ENCODE data around the gene TMEM92. TPM values are rescaled to one million over a fixed set of nuclear protein-coding genes. Genes with fewer than 3 reads are reported as not detected.

TMEM92 gene
- total RNA-seq, 1 experiment from 2014 or later: 6.9 TPM

DNA sequence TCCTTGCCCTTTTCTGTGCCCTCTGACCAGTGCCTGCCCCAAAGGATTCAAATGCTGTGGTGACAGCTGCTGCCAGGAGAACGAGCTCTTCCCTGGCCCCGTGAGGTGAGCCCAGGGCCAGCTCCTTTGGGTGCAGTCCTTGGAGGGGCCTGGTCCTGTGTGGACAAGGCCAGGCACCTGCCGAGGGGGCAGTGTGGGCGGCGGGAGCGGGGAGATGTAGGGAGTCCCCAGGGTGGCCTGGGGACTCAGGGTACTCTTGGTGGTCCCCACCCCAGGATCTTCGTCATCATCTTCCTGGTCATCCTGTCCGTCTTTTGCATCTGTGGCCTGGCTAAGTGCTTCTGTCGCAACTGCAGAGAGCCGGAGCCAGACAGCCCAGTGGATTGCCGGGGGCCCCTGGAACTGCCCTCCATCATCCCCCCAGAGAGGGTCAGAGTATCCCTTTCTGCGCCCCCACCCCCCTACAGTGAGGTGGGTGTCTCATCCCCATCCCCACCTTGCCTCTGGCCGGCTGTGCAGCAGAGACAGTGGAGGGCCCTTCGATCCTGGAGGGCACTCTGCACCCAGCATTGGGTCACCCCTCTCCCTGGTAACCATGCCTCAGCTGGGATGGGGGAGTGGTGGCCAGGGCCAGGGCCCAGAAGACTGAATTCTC lies 4.4 kb downstream of the TMEM92 start:
- H3K9ac ChIP-seq (ENCODE audit: low read length): no peak overlapping the region
- no peak overlapping the region for H3K4me3 ChIP-seq (ENCODE audit: low read length)
- no TSS peak for BruUV-seq (replicated peaks)
- H3K27ac ChIP-seq (ENCODE audit: low read length): no peak overlapping the region
- H3K79me2 ChIP-seq (ENCODE audit: low read length): peaks cover 8% of the 10 kb centered on the region; the same call in 1 of the 2 replicates
- H3K27me3 ChIP-seq (ENCODE audit: low read length): no peaks in the 10 kb centered on the region
- ChIA-PET CTCF (interaction anchor here (0.9 kb wide), 1 partner anchor 109 kb away, joined by 3 read pairs; no protein-coding TSS in a partner anchor), POLR2A (ENCODE audit: unreplicated experiment) (no interaction called here)
- H4K20me1 ChIP-seq (ENCODE audit: low read length): no peaks in the 10 kb centered on the region
- TF ChIP-seq EZH2 (IDR thresholded peaks at IDR 0.05; ENCODE audit: low read length, unreplicated experiment): no peak
- TF ChIP-seq, protein P1, sequence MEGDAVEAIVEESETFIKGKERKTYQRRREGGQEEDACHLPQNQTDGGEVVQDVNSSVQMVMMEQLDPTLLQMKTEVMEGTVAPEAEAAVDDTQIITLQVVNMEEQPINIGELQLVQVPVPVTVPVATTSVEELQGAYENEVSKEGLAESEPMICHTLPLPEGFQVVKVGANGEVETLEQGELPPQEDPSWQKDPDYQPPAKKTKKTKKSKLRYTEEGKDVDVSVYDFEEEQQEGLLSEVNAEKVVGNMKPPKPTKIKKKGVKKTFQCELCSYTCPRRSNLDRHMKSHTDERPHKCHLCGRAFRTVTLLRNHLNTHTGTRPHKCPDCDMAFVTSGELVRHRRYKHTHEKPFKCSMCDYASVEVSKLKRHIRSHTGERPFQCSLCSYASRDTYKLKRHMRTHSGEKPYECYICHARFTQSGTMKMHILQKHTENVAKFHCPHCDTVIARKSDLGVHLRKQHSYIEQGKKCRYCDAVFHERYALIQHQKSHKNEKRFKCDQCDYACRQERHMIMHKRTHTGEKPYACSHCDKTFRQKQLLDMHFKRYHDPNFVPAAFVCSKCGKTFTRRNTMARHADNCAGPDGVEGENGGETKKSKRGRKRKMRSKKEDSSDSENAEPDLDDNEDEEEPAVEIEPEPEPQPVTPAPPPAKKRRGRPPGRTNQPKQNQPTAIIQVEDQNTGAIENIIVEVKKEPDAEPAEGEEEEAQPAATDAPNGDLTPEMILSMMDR (conservative IDR thresholded peaks at IDR 0.05; ENCODE audit: low read depth, low read length): no peak
- no peak for TF ChIP-seq EZH2phosphoT487 (IDR thresholded peaks at IDR 0.05; ENCODE audit: borderline replicate concordance, low read length)
- no peak for DNase-seq
- H3K4me2 ChIP-seq (ENCODE audit: low read length): peak overlapping the region; percentile 46
- no peaks in the 10 kb centered on the region for H3F3A ChIP-seq (ENCODE audit: low read length, unreplicated experiment)
- peaks cover 55% of the 10 kb centered on the region for H3K4me1 ChIP-seq (ENCODE audit: insufficient read depth, low read length)
- intact Hi-C loops (cut with micrococcal nuclease): no loop called here
- no peak for ATAC-seq
- H3K36me3 ChIP-seq (ENCODE audit: low read depth, low read length): peaks cover 12% of the 10 kb centered on the region; the same call in 1 of the 2 replicates
- no peak overlapping the region for H2AFZ ChIP-seq (ENCODE audit: low read length)
- H3K9me3 ChIP-seq (ENCODE audit: low read length): no peaks in the 10 kb centered on the region
- no peaks in the 10 kb centered on the region for H3K9me2 ChIP-seq (replicated peaks; ENCODE audit: low read length)

DNA sequence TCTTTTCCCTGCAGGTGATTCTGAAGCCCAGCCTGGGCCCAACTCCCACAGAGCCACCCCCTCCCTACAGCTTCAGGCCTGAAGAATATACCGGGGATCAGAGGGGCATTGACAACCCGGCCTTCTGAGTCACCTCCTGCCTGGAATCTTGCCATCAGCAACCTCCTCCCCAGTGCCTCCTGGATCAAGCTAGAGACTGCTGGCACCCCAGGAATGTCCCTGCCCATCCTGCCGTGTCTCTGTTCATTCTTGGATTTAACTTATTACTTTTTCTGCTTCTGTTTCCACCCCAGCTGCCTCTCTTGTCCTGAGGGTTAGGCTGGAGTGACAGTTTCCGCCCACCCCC lies 4.9 kb downstream of the TMEM92 start:
- DNase-seq: peak; percentile 82
- Histone ChIP-seq H4K20me1 (ENCODE audit: low read length) (no peaks in the 10 kb centered on the region), H3F3A (ENCODE audit: low read length, unreplicated experiment) (no peaks in the 10 kb centered on the region), H3K27me3 (ENCODE audit: low read length) (no peaks in the 10 kb centered on the region), H3K4me1 (ENCODE audit: insufficient read depth, low read length) (peaks cover 54% of the 10 kb centered on the region), H2AFZ (ENCODE audit: low read length) (no peak overlapping the region), H3K9ac (ENCODE audit: low read length) (no peak overlapping the region), H3K36me3 (ENCODE audit: low read depth, low read length) (peaks cover 12% of the 10 kb centered on the region; the same call in 1 of the 2 replicates), H3K4me2 (ENCODE audit: low read length) (peak overlapping the region; percentile 46), H3K79me2 (ENCODE audit: low read length) (peaks cover 8% of the 10 kb centered on the region; the same call in 1 of the 2 replicates), H3K4me3 (ENCODE audit: low read length) (no peak overlapping the region), H3K27ac (ENCODE audit: low read length) (peak overlapping the region; percentile 28), H3K9me2 (replicated peaks; ENCODE audit: low read length) (no peaks in the 10 kb centered on the region), H3K9me3 (ENCODE audit: low read length) (no peaks in the 10 kb centered on the region)
- peak; percentile 72 for ATAC-seq
- no TSS peak for BruUV-seq (replicated peaks)
- intact Hi-C loops (cut with micrococcal nuclease): no loop called here
- ChIA-PET POLR2A (ENCODE audit: unreplicated experiment) (no interaction called here), CTCF (interaction anchor here (0.9 kb wide), 1 partner anchor 110 kb away, joined by 3 read pairs; no protein-coding TSS in a partner anchor)
- TF ChIP-seq, protein P1 (conservative IDR thresholded peaks at IDR 0.05; ENCODE audit: low read depth, low read length): no peak
- TF ChIP-seq EZH2 (IDR thresholded peaks at IDR 0.05; ENCODE audit: low read length, unreplicated experiment): no peak
- TF ChIP-seq EZH2phosphoT487 (IDR thresholded peaks at IDR 0.05; ENCODE audit: borderline replicate concordance, low read length): no peak

DNA sequence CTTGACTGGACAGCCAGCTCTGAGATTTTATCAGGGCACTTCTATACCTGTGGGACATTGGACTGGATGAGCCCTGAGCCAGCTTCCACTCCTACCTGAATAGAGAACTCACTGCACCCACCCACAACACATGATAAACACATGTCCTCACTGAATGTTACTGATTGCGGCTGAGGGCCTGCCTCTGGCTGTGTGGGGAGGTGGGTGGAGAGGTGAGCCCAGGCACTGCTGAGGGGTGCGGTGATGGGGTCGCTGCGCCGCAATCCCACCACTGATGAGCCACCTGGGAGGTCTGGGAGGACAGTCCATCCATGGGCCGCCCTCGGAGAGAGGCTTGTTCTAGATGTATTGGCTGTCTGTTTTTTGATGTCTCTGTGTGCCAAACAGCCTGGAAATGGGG lies 5.4 kb downstream of the TMEM92 start:
- no peak overlapping the region for H3K9ac ChIP-seq (ENCODE audit: low read length)
- H3K4me2 ChIP-seq (ENCODE audit: low read length): peak overlapping the region; percentile 46
- peaks cover 12% of the 10 kb centered on the region; the same call in 1 of the 2 replicates for H3K36me3 ChIP-seq (ENCODE audit: low read depth, low read length)
- H3K9me2 ChIP-seq (replicated peaks; ENCODE audit: low read length): no peaks in the 10 kb centered on the region
- H3K27ac ChIP-seq (ENCODE audit: low read length): peak overlapping the region; percentile 28
- no peaks in the 10 kb centered on the region for H3K27me3 ChIP-seq (ENCODE audit: low read length)
- CTCF ChIA-PET: no interaction called here
- peak; percentile 2; the same call in 1 of the 2 replicates for ATAC-seq
- H3F3A ChIP-seq (ENCODE audit: low read length, unreplicated experiment): no peaks in the 10 kb centered on the region
- no peak overlapping the region for H2AFZ ChIP-seq (ENCODE audit: low read length)
- intact Hi-C loops (cut with micrococcal nuclease): no loop called here
- H3K4me1 ChIP-seq (ENCODE audit: insufficient read depth, low read length): peaks cover 50% of the 10 kb centered on the region
- no peak overlapping the region for H3K4me3 ChIP-seq (ENCODE audit: low read length)
- no TSS peak for BruUV-seq (replicated peaks)
- POLR2A ChIA-PET (ENCODE audit: unreplicated experiment): no interaction called here
- no peaks in the 10 kb centered on the region for H3K9me3 ChIP-seq (ENCODE audit: low read length)
- TF ChIP-seq EZH2 (IDR thresholded peaks at IDR 0.05; ENCODE audit: low read length, unreplicated experiment) (no peak), EZH2phosphoT487 (IDR thresholded peaks at IDR 0.05; ENCODE audit: borderline replicate concordance, low read length) (no peak)
- TF ChIP-seq, protein P1 (conservative IDR thresholded peaks at IDR 0.05; ENCODE audit: low read depth, low read length): no peak
- H4K20me1 ChIP-seq (ENCODE audit: low read length): no peaks in the 10 kb centered on the region
- DNase-seq: no peak
- H3K79me2 ChIP-seq (ENCODE audit: low read length): peaks cover 8% of the 10 kb centered on the region; the same call in 1 of the 2 replicates
